NB4 (cell line): ENCODE measurements around the gene B3GALNT2.

ENCODE experiments used
- DNase-seq: peaks from one replicate; pipeline ENCODE4 v3.0.0; 2010; ENCODE audit warnings: low read depth
- H3K4me3 ChIP-seq: one replicate; pipeline ENCODE4 v1.5.1; 2011; ENCODE audit warnings: mild to moderate bottlenecking, low read depth, low read length, moderate library complexity
- MYC ChIP-seq: IDR thresholded peaks from 2 replicates; pipeline ENCODE4 v1.6.1; 2011; ENCODE audit warnings: low read depth, low read length
- POLR2A ChIP-seq: IDR thresholded peaks from 2 replicates; pipeline ENCODE4 v1.6.1; 2011; ENCODE audit warnings: mild to moderate bottlenecking; ENCODE audit not compliant: insufficient read length; ENCODE audit errors: extremely low read depth
- TF ChIP-seq, protein P1 (sequence below): IDR thresholded peaks from one replicate; pipeline ENCODE4 v1.5.1; 2012; ENCODE audit warnings: low read depth, low read length
- TF ChIP-seq, protein P2 (sequence below): IDR thresholded peaks from 2 replicates; pipeline ENCODE4 v1.6.1; 2011; ENCODE audit warnings: low read depth, low read length

The B3GALNT2 gene

DNA sequence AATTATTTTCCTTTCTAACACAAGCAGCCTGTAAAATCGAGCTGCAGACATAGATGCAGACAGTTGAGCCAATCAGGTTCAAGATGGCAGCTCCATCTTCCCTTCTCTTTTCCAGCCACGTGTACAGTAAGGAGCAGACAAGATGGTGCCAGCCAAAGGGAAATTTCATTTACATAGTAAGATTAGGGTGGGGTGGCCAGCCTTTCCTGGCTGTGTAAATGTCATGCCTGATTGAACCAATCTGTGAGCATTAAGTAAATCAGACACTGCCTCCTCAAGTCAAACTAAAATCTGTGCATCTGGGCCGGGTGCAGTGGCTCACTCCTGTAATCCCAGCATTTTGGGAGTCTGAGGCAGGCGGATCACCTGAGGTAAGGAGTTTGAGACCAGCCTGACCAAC lies 76.8 kb downstream of the B3GALNT2 start:
- TF ChIP-seq MYC (no peak), POLR2A (no peak)
- TF ChIP-seq, protein P1, sequence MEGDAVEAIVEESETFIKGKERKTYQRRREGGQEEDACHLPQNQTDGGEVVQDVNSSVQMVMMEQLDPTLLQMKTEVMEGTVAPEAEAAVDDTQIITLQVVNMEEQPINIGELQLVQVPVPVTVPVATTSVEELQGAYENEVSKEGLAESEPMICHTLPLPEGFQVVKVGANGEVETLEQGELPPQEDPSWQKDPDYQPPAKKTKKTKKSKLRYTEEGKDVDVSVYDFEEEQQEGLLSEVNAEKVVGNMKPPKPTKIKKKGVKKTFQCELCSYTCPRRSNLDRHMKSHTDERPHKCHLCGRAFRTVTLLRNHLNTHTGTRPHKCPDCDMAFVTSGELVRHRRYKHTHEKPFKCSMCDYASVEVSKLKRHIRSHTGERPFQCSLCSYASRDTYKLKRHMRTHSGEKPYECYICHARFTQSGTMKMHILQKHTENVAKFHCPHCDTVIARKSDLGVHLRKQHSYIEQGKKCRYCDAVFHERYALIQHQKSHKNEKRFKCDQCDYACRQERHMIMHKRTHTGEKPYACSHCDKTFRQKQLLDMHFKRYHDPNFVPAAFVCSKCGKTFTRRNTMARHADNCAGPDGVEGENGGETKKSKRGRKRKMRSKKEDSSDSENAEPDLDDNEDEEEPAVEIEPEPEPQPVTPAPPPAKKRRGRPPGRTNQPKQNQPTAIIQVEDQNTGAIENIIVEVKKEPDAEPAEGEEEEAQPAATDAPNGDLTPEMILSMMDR: no peak
- TF ChIP-seq, protein P2, sequence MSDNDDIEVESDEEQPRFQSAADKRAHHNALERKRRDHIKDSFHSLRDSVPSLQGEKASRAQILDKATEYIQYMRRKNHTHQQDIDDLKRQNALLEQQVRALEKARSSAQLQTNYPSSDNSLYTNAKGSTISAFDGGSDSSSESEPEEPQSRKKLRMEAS: no peak
- H3K4me3 ChIP-seq: no peak overlapping the region
- DNase-seq: no peak

DNA sequence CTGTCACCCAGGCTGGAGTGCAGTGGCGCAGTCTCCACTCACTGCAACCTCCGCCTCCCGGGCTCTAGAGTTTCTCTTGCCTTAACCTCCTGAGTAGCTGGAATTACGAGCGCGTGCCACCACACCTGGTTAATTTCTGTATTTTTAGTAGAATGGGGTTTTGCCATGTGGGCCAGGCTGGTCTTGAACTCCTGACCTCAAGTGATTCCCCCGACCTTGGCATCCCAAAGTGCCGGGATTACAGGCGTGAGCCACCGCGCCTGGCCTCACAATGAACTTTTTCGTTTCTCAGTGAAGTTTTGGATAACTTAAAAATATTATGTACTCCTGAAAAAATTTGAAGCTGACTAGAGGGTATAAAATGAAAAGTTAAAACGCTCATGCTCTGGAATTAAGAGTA lies 77.6 kb downstream of the B3GALNT2 start:
- TF ChIP-seq POLR2A: no peak
- TF ChIP-seq MYC: no peak
- TF ChIP-seq, protein P1: no peak
- TF ChIP-seq, protein P2: no peak
- H3K4me3 ChIP-seq: no peak overlapping the region
- no peak for DNase-seq

DNA sequence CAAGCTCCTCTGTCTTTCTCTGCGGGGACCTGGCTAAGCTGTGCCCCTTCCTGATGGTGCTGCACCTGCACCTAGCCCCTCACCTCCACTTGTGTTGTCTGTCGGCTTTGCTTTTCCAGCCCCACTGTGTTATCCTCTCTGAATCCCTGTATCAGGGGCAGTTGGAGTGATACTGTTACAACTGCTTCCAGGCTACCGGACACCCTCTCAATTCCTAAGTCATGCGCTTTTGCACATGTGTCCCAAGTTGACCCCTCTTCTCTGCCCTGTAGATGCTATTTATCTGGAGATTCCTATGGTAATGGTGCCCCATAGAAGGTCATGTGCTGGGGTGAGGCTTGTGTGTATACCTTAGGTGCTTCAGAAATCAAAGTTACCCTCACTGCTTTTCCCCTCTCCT lies 78.1 kb downstream of the B3GALNT2 start:
- no peak overlapping the region for H3K4me3 ChIP-seq
- DNase-seq: no peak
- TF ChIP-seq POLR2A: no peak
- TF ChIP-seq, protein P2: no peak
- no peak for TF ChIP-seq MYC
- TF ChIP-seq, protein P1: no peak

DNA sequence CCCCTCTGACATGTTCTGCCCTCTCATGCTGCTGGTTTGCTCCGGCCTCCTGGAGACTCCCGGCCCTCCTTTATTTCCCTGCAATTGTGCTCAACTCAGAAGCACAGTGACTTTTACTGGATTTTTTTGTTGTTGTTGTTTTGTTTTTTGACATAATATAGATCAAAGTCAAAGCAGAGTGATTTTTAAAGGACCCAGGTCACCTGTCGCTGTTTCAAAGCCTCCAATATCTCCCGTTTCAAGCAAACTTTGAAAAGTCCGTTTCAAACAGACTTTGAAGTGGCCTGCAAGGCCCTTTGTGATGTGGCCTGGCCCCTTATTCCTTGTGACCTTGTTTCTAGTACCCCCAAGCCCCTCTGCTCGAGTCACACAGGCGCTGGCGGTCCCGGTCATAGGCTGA lies 78.9 kb downstream of the B3GALNT2 start:
- DNase-seq: no peak
- TF ChIP-seq, protein P1: no peak
- no peak for TF ChIP-seq MYC
- TF ChIP-seq POLR2A: no peak
- TF ChIP-seq, protein P2: no peak
- no peak overlapping the region for H3K4me3 ChIP-seq

DNA sequence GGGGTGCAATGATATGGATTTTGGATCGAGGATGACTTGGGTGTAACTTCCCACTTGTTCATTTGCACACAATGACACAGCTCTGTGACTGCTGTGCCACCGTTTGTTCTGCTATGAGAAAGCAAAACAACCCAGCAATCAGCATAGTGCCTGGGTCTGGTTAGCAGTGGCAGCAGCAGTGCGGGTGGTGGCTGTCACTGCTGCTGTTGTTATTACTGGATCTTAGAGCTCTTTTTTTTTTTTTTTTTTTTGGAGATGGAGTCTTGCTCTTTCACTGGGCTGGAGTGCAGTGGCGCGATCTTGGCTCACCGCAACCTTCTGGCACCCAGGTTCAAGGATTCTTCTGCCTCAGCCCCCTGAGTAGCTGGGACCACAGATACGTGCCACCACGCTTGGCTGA lies 80.2 kb downstream of the B3GALNT2 start:
- H3K4me3 ChIP-seq: no peak overlapping the region
- no peak for DNase-seq
- TF ChIP-seq, protein P2: no peak
- TF ChIP-seq, protein P1: no peak
- TF ChIP-seq POLR2A (no peak), MYC (no peak)
